ENCODE data around the gene EFNB1. TPM values are rescaled to one million over a fixed set of nuclear protein-coding genes. Genes with fewer than 3 reads are reported as not detected.

Gene EFNB1
- polyA plus RNA-seq, 2 of the 4 experiments (the other 2 are of a cell fraction), result 3.5 to 3.7 TPM

DNA sequence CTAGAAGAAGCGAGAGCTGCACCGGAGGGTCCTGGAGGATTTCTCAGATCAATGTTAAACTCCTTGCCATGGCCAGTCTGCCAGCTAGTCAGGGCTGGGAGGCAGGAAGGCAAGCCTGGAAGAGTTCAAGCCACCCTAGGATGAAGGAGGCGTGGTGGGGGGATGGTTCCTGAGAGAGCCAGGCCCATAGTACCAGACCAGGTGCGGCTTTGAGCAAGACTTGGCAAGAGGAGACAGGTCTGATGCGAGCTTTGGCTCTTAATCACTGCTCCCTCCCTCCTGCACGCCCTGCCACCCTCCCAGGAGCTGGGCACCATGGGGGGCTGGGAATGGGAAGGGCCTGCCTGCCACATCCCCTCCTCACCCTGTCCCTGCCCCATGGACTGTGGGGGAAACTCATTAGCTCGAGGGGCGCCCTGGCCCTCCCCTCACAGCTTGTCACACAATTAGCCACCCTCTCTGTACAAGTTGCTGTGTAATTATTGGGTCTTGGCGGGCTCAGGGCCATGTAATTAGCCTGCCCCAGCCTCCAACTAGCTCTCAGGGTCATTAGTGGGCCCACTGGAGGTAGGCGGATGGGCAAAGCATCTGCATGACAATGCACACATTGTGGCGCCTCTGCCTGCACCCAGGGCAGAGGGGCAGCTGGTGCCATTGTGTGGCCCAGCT, 50.3 kb downstream of the EFNB1 start:
- no peak overlapping the region for H3K27ac ChIP-seq
- no peak overlapping the region for H3K4me2 ChIP-seq
- WGBS (ENCODE audit: missing lambda C conversion rate), result 73% methylated on average over 6 of the region's 11 CpGs
- no peaks in the 10 kb centered on the region for H3K4me1 ChIP-seq
- TF ChIP-seq CTCF (IDR thresholded peaks at IDR 0.05) (no peak), HEYL (CRISPR knock-in tag; IDR thresholded peaks at IDR 0.05) (no peak), PHF8 (IDR thresholded peaks at IDR 0.05; ENCODE audit: borderline replicate concordance, low read depth) (no peak), SMC3 (IDR thresholded peaks at IDR 0.05) (no peak), FOXS1 (CRISPR knock-in tag; IDR thresholded peaks at IDR 0.05) (no peak), POLR2A (IDR thresholded peaks at IDR 0.05; ENCODE audit: low read length) (no peak), FOSL2 (IDR thresholded peaks at IDR 0.05) (no peak), FOSL2 (CRISPR knock-in tag; IDR thresholded peaks at IDR 0.05) (no peak), CHD4 (IDR thresholded peaks at IDR 0.05; ENCODE audit: borderline replicate concordance) (no peak), EP300 (IDR thresholded peaks at IDR 0.05) (no peak), TP53 (CRISPR knock-in tag; IDR thresholded peaks at IDR 0.05) (no peak)
- TF ChIP-seq, protein P1, sequence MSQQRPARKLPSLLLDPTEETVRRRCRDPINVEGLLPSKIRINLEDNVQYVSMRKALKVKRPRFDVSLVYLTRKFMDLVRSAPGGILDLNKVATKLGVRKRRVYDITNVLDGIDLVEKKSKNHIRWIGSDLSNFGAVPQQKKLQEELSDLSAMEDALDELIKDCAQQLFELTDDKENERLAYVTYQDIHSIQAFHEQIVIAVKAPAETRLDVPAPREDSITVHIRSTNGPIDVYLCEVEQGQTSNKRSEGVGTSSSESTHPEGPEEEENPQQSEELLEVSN (IDR thresholded peaks at IDR 0.05; ENCODE audit: borderline replicate concordance, low read depth), result no peak
- DNase-seq (ENCODE audit: low read depth in 1 of 2, low spot score in 1 of 2), result no peak
- ChIA-PET POLR2A (no interaction called here), CTCF (interaction anchor here (0.5 to 1.5 kb wide), 3 partner anchors 9 to 415 kb away, joined by 3 read pairs; no protein-coding TSS in a partner anchor)
- no peak for ATAC-seq
- H3K9me3 ChIP-seq, result no peaks in the 10 kb centered on the region
- H3K4me3 ChIP-seq, result no peak overlapping the region
- FAIRE-seq, result no peak

- ATAC-seq (no peak), FAIRE-seq (no peak), DNase-seq (ENCODE audit: low read depth in 1 of 2, low spot score in 1 of 2) (no peak)
- TF ChIP-seq ESRRA (IDR thresholded peaks at IDR 0.05; ENCODE audit: borderline replicate concordance, low read length), result no peak
- TF ChIP-seq CHD2 (IDR thresholded peaks at IDR 0.05; ENCODE audit: low read length, partially characterized antibody), result no peak
- no peak for TF ChIP-seq HOXB13 (CRISPR knock-in tag; IDR thresholded peaks at IDR 0.05; ENCODE audit: low read depth)
- no peak for TF ChIP-seq CTCF (IDR thresholded peaks at IDR 0.05)
- TF ChIP-seq CBX2 (IDR thresholded peaks at IDR 0.05; ENCODE audit: borderline replicate concordance, low read depth), result no peak
- TF ChIP-seq FOSB (CRISPR knock-in tag; IDR thresholded peaks at IDR 0.05), result no peak
- TF ChIP-seq KDM5A (IDR thresholded peaks at IDR 0.05), result no peak
- no peak for TF ChIP-seq HOXB5 (CRISPR knock-in tag; IDR thresholded peaks at IDR 0.05)
- no peak for TF ChIP-seq HDAC2 (IDR thresholded peaks at IDR 0.05)
- TF ChIP-seq, protein P2, sequence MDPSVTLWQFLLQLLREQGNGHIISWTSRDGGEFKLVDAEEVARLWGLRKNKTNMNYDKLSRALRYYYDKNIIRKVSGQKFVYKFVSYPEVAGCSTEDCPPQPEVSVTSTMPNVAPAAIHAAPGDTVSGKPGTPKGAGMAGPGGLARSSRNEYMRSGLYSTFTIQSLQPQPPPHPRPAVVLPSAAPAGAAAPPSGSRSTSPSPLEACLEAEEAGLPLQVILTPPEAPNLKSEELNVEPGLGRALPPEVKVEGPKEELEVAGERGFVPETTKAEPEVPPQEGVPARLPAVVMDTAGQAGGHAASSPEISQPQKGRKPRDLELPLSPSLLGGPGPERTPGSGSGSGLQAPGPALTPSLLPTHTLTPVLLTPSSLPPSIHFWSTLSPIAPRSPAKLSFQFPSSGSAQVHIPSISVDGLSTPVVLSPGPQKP (IDR thresholded peaks at IDR 0.05; ENCODE audit: low read depth, low read length), result no peak
- no peak for TF ChIP-seq GATA3 (IDR thresholded peaks at IDR 0.05; ENCODE audit: borderline replicate concordance)
- no peak for TF ChIP-seq HEYL (CRISPR knock-in tag; IDR thresholded peaks at IDR 0.05)
- no peak for TF ChIP-seq BHLHE40 (IDR thresholded peaks at IDR 0.05; ENCODE audit: low read depth, low read length)
- no peak for TF ChIP-seq MYC (IDR thresholded peaks at IDR 0.05; ENCODE audit: borderline replicate concordance, low read length)
- no peak for TF ChIP-seq PBX3 (IDR thresholded peaks at IDR 0.05)
- no peak for TF ChIP-seq ZSCAN20 (CRISPR knock-in tag; IDR thresholded peaks at IDR 0.05)
- TF ChIP-seq MAZ (IDR thresholded peaks at IDR 0.05; ENCODE audit: borderline replicate concordance, low read depth, low read length), result no peak
- no peak for TF ChIP-seq JUN (IDR thresholded peaks at IDR 0.05)
- TF ChIP-seq USF2 (IDR thresholded peaks at IDR 0.05), result no peak
- ChIA-PET CTCF (no interaction called here), POLR2A (no interaction called here)
- no peak overlapping the region for H3K4me3 ChIP-seq
- H3K9me3 ChIP-seq, result no peaks in the 10 kb centered on the region
- H3K27ac ChIP-seq, result no peak overlapping the region
- no peaks in the 10 kb centered on the region for H3K4me1 ChIP-seq
- no peak overlapping the region for H3K4me2 ChIP-seq
- 72% methylated on average over 4 of the region's 9 CpGs for WGBS (ENCODE audit: missing lambda C conversion rate)
Observed at GRCh38 chrX:68880846-68881552, 52.2 kb downstream of the EFNB1 start.
